Middle frontal gyrus (tissue), 1 donor: ENCODE data around the gene ARL2BP.

ENCODE experiments used
- DNase-seq: peaks from one replicate; pipeline ENCODE4 v3.0.0-alpha.2; 2015; ENCODE audit warnings: low spot score; ENCODE audit errors: extremely low spot score

Gene ARL2BP

DNA sequence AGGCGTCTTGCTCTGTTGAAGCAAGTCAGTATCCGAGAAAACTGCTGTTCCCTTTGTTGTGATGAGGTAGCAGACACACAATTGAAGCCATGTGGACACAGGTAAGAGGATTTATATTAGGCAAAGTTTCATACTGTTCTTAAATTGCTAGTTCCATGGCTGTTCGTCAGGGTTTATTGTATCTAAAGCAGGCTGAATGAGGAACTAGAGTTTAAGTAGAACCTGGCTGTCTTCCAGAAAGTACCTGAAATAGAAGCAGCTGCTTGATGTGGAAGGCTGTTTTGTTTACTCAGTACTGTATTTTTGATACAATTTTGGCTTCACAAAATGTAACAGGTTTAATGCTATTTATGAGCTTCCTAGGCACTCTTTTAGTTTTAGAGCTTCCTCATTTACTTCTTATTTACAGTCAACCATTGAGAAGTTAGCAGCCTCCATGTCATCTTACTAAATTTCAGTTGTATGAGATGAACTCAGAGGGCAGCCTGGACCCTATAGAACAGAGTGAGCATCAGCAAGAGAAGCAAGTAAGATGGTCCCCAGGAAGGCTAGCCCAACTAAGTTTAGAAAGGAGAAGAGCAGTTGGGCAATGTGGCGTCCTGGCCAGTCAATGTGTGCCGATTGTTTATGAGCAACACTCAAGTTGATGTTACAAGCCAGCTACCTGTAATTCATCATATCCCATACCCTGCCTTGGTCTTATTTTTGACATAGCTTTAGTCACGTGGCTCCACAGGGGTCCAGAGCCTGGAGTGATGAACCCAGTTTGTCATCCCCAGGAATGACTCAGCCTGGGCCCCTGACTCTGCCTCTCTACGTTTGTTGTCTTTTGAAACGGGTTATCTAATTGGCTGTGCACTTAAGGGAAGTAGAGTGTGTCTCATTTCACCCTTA lies 9.7 kb upstream of the ARL2BP start:
- no peak for DNase-seq

GRCh38 chr16:57236022-57236350 lies 9.1 kb upstream of the ARL2BP start:
- no peak for DNase-seq

- no peak for DNase-seq
Observed at GRCh38 chr16:57238682-57239081, 6.4 kb upstream of the ARL2BP start.

DNA sequence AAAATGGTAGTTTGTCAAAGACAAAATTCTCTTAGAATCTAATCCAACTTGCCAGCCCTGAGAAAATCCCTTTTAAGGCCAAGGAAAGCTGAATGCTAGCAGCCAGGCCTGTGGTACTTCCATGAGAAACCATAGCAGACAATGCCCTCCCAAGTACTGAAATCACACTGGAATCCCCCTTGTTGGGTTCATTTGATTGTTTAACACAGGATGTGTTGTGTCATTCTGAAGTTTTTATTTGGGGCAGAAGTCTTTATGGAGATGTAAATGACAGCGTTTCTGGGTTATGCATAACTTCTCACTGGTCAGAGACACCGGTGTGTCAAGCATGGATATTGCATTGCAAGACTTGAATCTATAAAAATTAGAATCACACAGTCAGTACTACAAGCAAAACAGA lies 6.0 kb upstream of the ARL2BP start:
- DNase-seq: no peak

DNA sequence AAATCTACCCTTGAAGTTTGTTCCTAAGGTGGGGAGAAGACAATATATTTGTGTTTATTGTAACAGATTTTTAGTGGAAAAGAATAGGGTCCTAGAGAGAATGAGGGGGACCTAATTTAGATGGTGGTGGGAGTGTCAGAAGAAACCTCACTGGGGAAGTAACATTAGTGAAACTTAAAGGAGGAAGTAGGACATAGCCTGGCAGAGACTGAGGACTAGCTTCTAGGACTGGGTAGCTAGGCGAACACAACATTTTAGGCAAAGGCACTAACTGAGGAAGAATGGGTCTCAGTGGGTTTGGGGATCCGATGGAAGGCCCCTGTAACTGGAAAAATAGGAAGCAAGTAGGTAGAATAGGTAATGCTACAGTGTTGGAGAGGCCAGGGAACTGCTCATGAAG lies 4.2 kb upstream of the ARL2BP start:
- DNase-seq: no peak

DNA sequence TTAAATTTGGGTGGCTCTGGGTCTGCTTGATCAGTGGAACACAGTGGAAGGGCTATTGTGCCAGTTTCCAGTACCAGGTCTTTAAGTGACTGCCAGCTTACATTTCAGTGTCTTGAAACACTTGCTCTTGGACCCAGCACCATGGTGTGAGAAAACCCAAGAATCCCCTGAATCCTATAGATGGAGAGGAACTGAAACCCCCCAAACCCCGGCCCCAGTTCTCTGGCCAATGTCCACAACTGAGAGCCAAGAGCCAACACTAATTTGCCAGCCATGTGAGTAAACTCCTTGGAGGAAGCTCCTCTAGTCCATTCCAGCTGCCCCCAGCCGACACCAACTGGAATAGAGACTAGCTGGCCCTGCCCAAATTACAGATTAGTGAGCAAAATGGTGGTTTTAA lies 2.4 kb upstream of the ARL2BP start:
- no peak for DNase-seq

- no peak for DNase-seq
Observed at GRCh38 chr16:57244463-57244766, 644 bp upstream of the ARL2BP start.

GRCh38 chr16:57245472-57246113 lies 534 bp downstream of the ARL2BP start:
- no peak for DNase-seq

GRCh38 chr16:57251352-57251751 lies 6.3 kb downstream of the ARL2BP start:
- DNase-seq: no peak

- no peak for DNase-seq
Observed at GRCh38 chr16:57252148-57252721, 7.2 kb downstream of the ARL2BP start.

- DNase-seq: no peak
Observed at GRCh38 chr16:57253466-57253865, 8.4 kb downstream of the ARL2BP start.

- DNase-seq: no peak
Observed at GRCh38 chr16:57255686-57256415, 10.8 kb downstream of the ARL2BP start.

DNA sequence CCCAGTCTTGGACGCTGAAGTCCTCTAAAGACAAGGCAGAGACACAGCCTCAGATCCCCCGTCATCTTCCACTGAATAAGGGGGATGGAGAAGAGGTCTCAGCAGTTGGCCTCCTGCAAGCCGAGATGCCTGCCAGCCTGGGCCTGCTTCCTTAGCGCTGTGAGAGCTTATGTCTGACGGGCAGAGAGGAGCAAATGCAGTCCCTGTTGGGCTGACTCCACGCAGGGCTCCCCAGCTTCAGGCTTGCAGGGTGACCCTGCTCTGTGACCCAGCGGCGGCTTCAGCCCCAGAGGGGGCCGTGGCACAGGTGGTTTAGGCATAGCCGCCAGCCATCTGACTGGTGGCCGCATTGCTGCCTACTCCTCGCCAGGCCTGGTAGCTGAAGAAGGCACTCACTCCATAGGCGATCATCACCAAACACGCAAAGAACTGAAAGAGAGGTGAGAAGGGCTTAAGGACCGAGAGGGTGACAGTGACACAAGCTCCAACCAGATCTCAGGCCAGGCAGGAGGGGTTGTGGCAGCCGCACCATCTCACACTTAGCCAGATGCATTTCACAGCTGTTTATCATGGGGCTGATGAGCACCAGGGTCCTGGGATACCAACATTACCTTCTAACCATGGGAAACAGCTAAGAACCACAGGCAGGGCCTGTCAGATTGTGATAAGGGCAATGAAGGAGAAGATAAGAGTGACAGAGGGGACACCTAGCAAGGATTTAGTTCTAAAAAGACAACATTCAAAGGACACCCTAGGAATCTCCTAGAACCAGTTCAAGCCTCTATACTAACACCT lies 11.7 kb downstream of the ARL2BP start:
- no peak for DNase-seq

DNA sequence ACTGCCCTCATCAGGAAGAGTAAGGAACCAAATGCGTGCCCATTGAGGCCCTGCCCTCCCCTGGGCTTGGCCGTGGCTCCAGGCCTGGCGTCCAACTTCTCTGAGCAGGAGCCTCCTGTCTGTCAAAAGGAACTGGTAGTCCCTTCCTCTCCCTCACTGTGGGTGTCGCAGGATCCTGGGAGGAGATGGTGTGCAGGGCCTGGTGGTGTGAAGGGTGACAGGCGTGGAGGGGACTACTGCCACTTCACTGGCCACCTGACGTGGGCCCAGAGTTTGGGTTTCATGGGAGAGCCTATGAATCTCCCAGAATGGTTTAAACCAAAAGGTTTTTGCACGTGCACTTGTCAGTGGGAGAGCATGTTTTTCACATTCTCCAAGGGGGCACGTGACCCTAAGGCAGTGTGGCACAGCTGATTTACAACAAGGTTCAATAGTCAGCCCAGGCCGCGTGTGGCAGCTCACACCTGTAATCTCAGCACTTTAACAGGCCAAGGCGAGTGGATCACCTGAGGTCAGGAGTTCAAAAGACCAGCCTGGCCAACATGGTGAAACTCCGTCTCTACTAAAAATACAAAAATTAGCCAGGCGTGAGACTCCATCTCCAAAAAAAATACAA lies 12.5 kb downstream of the ARL2BP start:
- DNase-seq: no peak

DNA sequence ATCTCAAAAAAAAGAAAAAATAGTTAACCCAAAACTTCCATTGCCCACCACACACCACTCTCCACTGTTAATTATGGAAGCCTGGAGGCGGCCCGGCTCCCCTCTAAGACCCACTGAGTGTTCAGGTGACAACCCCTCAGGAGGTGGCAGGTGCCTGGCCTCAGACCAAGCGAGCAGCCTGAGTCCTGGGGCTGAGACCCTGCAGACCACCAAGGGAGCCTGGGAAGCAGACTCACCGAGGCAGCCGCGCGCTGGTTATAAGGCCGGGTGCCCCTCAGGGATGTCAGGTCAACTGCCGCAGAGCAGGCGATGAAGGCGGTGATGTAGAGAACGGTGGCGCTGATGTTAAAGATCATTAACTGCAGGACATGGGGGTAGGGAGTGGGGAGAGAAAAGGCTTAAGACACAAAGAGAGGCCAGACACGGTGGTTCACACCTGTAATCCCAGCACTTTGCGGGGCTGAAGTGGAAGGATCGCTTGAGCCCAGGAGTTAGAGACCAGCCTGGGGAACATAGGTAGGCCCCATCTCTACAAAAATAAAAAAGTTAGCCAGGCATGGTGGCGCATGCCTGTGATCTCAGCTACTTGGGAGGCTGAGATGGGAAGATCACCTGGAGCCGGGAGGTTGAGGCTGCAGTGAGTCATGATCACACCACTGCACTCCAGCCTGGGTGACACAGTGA lies 13.3 kb downstream of the ARL2BP start:
- no peak for DNase-seq

DNA sequence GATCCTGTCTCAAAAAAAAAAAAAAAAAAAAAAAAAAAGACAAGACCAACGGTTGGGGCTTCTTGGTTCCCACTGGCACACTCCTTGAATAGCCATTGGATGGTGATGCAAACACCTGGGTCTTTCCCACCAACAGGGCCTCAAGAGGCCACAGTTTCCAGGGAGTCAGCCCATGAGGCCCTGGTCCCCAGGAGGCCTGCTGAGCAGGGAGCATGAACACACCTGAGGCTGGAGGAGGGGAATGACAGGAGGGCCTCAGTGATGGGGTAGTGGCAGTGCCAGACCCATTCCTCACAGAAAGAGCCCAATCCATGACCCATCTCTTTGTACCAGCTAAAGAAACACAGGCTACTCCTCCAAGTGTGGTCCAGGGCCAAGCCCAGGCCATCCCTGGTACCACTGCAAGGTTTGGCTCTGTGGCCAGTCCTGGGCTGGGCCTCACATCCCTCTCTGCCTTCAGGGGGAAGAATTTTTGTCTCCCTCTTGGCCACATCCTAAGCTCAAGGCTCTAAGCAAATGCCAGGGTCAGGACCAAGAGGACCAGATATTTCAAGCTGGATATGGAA lies 13.9 kb downstream of the ARL2BP start:
- DNase-seq: no peak

DNA sequence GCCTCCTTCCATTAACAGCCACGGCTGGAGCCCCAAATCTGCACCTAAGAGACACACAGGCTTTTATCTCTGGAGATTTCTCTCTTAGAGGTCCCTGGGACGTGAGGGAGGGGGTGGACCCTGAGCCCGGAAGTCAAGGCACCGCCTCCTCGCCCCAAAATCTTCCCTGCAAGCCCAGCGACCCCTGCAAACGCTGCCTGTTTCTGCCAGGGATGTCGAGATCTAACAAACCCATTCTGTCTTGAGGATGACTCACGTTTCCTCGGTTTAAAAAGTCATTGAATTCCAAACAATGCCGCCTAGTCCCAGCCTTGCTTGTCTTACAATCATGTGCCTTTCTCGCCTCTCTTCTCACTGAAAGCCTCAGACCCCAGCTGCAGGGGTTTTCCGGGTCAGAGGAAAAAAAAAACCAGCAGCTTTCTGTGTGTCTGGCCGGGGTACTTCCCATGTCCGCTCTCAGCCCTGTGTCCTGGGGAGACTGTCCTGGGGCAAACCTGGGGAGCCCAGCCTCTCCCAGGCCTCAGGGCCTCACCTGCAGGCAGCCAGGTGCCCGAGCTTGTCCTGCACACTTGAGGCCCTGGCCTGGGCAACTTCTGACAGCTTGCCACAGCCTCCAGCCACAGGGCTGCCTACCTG lies 15.4 kb downstream of the ARL2BP start:
- DNase-seq: peak; percentile 73

DNA sequence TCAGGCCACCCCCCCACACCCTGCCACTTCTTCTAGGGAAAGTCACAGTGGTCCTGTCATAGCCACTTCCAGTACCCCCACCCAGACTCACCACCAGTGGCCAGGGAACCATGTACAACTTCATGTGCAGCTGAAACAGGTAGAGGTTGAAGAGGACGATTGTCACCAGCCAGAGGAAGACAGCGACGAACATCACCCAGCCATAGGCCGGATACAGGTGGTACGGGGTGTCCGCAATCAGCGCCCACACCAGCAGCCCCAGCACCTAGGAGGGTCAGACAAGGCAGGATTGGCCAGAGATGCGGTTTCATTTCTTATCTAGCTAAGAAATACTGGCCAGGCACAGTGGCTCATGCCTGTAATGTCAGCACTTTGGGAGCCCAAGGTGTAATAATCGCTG lies 16.7 kb downstream of the ARL2BP start:
- no peak for DNase-seq

- peak; percentile 40 for DNase-seq
Observed at GRCh38 chr16:57262841-57263540, 17.9 kb downstream of the ARL2BP start.
